CD4-positive, alpha-beta T cell treated with Interleukin-17A for 4 hours (primary cell): ENCODE results near the gene OR2A1.
"Not testable (repeated sequence)": the region's sequence is repeated elsewhere in the genome, so short reads cannot be mapped to it uniquely, and the experiment has no call there.

Experiments used
- DNase-seq: peaks from one replicate; pipeline ENCODE4 v3.0.0-alpha.2; 2020; ENCODE audit warnings: mixed read lengths

OR2A1 gene, protein sequence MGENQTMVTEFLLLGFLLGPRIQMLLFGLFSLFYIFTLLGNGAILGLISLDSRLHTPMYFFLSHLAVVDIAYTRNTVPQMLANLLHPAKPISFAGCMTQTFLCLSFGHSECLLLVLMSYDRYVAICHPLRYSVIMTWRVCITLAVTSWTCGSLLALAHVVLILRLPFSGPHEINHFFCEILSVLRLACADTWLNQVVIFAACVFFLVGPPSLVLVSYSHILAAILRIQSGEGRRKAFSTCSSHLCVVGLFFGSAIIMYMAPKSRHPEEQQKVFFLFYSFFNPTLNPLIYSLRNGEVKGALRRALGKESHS

DNA sequence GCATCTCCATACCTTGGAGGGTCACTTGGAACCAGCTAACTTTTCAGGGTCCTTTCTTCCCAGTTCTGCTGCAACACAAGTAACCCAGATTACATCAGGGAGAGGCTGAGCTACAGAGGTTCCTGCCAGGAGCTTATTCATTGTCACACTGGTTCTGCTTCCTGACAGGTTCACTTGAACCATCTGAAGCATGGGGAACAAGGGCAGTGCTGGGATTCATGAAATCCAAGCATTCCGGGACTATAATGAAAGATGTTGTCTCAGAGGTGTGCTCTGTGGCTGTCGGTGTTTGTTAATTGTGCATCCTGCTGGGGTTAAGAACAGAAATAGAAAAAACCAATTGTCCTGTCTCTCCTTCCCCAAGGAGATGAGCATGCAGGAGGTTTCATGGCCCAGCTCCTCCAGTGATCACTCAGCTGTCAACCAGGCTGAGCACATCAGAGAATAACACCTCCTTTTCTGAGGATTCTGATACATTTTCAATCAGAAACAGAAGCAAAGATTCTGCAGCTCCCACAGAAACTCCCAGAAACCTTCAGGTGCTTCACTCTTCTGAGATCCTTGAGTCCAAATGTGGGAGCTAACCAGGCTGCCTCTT, at the start of gene OR2A1:
Gene OR2A1, plus strand, starts transcription at position 548 of the 598 bp plus-strand sequence. CDS start 5,706 bp downstream, outside the sequence.
- not testable (repeated sequence) for DNase-seq

DNA sequence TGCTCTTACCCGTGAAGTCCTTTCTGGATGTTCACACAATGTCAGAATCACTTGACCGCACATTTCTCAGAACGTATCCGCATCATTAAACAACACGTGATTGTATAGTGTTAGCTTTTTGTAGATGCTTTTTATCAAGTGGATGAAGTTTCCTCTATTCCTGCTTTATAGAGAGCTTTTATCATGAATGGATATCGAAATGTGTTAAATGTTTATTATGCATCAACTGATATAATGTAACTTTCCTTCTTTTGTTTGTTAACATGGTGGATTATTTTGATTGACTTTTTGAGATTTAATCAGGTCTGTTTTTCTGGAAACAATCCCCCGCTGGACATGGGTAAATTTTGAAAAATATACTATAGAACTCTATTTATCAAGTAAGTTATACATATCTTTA, 47.5 kb upstream of the OR2A1 start, which contains the start of gene OR2A7:
Gene OR2A7, minus strand, starts transcription at position 101 of the 400 bp plus-strand sequence. CDS start 5,164 bp downstream, outside the sequence.
- not testable (repeated sequence) for DNase-seq

DNA sequence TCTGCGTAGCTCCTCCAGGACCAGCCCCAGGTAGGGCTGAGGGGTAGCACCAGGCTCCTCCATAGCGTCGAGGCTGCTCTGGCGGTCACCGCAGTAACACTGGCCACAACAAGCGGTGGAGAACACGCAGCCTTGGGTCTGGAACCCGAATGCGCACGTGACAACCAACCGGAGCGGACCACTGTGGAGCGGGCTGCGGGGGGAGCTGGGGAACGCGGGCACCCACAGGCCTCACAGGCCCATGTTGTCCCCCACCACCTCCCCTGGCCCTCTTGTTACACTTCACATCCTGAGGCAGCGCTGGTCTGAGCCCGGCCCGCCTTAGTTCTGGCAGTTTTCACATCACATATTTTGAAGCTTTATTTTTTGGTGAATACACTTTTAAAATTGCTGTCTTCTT, 43.0 kb upstream of the OR2A1 start, which contains the start of gene CTAGE8:
Gene CTAGE8, minus strand, starts transcription at position 101 of the 400 bp plus-strand sequence. Its CDS starts 38 bp downstream, at position 63.
- not testable (repeated sequence) for DNase-seq

DNA sequence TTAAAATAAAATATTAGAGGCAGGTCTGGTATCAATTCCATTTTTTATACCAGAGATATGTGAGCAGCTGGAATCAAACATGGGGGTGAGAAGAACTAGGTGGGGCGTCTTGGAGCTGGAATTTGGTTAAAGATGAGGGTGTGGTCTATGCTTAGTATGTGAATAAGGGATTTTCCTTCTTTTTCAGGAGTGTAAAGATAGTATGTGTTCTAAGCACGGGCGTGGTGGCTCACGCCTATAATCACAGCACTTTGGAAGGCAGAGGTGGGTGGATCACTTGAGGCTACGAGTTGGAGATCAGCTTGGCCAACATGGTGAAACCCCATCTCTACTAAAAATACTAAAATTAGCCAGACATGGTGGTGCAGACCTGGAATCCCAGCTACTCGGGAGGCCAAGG, 36.9 kb upstream of the OR2A1 start:
- not testable (repeated sequence) for DNase-seq

DNA sequence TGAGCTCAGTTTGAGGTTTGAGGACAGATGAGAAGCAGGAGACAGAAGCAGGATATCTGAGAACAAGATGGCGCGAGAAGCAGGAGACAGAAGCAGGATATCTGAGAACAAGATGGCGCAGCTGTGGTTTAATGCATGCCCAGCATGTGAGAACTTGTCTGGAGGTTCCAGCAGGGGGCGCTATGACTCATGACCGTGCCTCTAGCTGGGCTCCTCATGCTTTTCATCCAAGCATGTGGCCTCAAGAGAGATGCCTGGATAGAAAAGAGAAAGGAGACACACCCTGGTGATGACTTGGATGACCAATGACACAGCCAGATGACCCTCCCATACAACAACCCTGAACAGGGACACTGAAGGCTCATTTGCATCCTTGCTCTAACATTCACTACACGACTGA, 32.2 kb upstream of the OR2A1 start:
- not testable (repeated sequence) for DNase-seq

DNA sequence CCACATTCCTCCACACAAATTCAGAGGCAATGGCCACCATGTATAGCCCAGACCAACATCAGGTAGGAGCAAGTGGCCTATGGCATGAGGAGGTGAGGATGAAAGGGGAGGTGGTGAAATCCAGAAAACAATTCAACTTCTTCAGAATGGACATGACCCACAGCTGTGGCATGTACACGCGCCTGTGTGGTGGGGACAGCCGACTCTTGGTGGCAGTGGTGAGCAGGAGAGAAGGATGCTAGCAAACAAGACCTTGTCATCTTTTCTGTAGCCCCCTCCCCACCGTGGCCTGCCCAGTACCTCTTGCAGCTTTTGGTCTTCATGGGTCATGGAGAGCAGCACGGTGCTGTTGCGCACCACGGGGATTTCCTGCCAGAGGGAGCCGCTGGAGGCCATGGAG, 30.2 kb upstream of the OR2A1 start:
- not testable (repeated sequence) for DNase-seq

DNA sequence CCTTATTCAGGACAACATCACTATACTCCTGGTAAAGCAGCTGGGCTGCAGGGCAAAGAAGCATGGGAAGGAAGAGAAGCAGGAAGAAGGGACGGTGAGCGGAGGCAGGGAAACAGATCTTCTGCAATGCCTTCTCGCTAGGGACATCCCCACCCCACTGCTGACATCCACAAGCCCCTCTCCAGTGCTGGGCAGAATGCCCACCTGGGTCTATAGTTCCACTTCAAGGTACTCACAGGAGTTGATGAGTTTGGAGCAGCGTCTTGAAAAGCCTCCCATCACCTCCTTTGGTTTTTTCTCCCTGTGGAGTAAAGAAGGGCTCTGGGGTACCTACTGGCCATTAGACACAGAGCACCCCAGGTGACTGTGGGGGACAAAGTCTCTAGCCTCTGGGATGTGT, 29.7 kb upstream of the OR2A1 start:
- DNase-seq: not testable (repeated sequence)

DNA sequence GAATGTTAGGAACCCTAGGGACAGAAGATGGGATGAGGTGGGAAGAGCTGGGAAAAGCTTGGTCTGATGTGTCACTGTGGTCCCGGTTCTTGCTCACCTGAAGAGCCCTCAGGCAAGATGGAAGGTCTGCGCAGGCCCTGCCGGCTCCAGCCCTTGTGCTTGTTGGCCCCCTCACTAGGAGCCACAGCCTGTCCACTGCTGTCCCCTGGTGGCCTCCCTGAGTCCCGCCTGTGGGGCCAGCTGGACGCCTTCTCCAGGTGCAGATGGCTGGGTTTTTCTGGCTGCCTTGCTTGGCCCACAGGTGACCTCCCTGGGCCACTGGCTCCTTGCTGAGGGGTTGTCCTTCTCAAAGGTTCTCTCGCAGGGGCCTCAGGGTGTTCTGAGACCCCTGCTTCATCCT, 28.5 kb upstream of the OR2A1 start:
- not testable (repeated sequence) for DNase-seq

DNA sequence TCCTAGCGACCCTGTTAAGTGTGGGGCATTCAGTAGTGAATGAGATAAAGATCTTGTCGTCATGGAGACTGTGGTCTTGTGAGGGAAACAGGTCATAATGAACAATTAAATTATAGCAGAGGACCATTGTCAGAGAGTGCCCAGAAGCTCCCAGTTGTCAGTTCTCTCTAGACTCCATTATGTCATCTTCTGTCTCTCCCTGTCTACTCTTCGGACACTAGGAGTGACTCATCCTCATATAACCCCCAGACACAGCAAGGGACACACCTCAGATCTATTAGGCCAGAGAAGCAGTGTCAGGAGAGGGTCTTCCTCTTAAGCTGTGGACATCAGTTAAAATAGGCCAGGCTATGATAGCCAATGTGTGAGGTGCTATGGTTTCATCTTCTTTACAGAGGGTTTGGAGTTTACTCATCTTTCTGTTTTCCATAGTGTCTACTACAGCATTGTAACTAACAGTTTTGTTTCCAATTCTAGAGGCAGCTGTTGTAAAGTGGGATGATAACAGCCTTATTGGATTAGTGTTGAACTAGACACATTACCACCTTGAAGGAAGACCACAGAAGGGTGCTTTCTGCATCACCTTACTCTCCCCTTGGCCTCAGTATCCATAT, 24.9 kb upstream of the OR2A1 start:
- not testable (repeated sequence) for DNase-seq

DNA sequence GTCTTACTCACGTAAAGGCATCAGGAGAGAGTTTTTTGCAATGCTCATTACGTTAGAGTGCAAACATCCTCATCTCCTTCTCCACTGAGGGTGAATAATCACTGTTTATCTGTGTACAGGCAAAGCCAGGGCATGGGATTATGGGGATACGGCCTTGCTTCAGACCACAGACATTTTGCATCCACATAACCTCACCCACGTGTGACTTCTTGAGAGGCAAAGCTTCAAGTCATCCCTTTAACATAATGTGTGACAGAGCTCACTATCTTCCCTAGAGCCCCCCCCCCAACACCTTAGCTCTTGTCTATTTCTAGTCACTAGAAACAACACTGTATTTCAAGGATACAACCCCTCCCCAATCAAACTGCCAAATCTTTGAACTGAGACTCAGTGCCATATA, 20.6 kb upstream of the OR2A1 start:
- DNase-seq: not testable (repeated sequence)

DNA sequence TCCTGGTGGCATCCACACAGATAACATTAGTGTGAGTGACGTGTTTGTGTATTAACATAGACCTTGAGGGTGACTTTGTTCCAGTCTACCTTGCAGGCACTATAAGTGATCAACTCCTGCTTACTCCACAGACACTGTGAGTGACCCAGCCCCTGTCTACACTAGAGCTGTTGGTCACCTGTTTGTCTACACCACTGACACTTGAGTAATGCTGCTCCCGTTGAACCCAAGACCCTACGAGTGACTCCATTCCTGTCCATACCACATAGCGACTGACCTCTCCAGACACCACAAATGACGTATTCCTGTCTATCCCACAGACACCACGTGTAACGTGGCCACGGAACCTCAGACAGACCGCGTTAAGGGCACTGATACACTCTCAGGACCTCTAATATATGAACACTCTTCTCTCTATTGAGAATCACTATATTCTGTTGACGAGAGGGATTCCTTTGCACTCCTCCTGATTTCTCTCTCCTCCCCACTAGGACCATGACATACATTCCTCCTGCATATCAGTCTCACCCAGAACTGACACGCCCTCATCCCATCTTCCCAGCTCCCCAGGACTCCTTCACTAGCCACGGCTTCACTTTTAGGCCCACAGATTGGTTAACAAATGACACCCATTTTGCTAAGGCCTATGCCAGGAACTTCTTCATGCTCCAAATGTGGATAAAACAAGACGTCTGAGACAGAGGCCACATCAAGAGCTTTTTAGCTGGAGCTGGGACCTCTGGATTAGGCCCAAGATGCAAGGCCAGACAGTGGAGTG, 19.6 kb upstream of the OR2A1 start:
- not testable (repeated sequence) for DNase-seq

DNA sequence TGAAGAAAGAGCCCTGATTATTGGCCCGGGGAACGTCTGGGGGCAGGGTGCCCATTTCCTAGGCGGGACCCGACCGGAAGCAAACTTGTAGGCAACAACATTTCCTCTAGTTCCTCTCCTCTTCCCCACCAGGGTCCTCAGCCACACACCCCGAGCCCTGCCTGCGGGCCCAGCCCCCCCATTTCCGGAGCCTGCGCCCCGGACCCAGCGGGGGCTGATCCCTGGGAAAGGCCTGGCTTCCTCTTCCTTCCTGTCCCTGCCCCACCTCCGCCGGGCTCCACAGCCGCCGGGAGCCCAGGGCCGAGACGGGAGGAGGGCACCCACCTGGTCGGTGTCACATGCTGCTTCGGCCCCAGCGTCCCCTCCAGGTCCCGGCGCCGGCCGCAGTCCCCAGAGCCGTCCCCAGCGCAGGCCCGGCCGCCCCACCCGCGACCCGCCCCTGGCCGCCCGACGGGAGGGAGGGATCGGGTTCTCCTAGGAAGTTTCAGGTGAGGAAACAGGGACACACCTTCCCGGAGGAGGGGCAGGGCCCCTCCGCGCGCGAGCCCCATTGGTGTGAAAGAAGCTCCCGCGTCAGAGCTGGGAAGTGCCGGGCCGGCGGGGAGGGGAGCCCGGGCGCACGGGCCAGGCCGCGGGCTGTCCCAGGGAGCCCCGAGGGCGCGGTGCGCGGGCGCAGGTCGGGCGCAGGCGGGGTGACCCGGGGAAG, 18.3 kb upstream of the OR2A1 start:
- not testable (repeated sequence) for DNase-seq

DNA sequence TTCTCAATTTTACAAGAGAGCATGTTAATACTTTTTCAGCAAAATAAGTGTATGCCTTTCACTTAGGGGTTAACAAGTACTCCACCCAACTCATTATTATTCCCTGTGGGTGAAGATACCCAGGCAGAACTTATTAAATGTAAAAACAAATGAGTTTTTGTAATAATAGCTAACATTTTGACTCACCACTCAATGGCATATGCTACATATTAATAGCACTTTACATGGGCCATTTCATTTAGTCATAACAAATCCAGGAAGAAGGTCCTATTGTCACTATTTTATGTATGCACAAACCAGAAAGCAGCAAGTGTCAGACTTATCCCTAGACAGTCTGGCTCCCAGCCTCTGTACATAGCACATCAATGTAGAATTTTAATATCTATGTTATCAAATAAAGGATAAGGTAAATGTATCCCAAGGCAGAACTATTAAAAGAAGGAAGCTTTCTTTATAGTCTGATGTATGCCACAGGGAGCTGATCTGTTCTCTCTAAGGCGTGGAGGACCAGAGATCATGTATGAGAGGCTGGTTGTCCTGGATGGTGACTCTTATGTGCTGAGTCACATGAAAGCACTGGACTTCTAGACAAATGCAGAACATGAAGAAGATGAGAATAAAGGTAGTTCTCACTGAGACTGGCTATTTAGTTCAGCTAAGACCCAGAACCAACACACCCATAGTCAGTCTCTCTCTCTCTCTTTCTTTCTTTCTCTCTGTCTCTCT, 9.5 kb upstream of the OR2A1 start:
- not testable (repeated sequence) for DNase-seq

DNA sequence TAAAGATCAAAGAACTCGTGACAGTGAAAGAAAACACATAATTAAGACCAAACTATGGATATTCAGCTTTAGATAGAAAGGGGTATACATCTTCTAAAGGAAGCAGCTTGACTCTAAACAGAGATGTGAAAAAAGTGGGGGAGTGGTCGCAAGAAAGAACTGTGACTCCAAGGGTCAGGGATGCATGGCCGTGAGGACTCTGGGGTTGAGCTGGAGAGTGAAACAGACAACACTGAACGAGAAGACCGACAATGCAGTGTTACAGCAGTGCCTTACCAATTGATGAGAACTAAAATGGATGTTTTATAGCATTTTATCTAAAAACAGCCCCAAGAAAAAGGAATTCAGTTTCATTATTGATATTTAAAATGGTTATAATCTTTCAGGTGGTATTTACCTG, 8.6 kb upstream of the OR2A1 start:
- not testable (repeated sequence) for DNase-seq

DNA sequence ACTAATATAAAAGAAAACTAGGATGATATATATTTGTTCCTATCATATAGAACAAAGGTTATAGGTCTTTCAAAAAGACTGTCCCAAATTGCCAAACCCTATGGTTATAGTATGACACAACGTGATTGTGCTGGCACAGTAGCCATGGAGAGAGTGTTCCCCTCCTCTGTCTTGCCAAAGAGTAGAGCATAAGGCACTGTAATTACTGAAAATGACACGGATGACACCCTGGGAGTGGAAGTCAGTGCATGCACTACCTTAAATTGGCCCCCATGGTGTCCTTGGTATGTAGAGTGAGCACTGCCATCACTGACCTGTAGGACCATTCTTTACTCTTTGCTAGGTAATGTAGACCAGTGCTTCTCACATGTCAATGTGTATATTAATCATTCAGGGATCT, 7.1 kb upstream of the OR2A1 start:
- not testable (repeated sequence) for DNase-seq

DNA sequence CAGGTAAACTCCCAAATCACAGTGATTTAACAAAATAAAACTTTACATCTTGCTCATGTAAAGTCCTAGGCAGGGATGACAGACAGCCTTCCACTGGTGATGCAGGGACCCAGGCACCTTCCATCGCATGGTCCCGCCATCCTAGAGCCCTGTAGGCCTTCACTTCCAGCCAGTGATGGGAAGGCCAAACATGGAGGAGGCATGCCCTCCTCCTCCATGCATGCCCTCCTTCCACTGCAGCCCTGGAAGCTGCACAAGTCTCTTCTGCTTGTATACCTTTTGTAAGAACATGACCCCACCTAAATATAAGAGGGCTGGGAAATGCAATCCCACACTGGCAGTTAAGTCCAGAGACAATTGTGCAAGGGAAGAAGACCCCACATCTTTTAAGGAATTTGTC, 2.5 kb upstream of the OR2A1 start:
- DNase-seq: not testable (repeated sequence)

DNA sequence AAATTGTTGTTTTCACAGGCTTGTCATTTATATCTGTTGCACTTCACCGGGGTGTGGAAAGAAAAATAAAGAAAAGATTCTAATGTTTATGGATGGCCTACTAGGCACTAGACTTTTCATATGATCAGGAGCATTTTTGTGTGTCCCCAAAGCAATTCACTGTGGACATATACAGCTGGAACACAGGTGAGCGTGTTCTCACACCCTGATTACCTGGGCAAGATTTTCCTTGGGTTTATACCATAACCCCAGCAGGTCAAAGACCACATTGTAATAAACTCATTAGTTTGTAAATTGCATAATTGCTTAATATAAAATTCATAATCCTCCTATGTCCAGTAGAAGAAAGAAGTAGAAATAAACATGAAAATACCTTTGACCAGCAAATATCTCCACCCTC, 1.0 kb upstream of the OR2A1 start:
- DNase-seq: not testable (repeated sequence)

DNA sequence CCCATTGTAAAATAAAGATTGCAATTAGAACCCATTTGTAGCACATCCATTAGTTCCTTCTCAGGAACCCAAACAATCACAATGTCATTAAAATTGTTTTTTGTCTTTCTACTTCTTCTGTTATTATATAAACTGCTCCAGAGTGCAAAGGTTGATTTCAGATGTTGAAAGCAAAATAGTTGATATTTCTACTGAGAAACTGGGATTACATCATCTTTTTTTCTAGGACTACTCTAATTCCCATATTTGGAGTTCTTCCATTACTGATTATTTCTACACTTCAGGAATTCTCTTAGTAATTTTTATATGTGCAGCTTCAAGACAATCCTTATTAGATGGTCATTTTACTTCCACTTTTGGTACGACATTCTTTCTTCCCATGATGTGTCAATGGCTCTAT, 5.3 kb downstream of the OR2A1 start:
- not testable (repeated sequence) for DNase-seq

DNA sequence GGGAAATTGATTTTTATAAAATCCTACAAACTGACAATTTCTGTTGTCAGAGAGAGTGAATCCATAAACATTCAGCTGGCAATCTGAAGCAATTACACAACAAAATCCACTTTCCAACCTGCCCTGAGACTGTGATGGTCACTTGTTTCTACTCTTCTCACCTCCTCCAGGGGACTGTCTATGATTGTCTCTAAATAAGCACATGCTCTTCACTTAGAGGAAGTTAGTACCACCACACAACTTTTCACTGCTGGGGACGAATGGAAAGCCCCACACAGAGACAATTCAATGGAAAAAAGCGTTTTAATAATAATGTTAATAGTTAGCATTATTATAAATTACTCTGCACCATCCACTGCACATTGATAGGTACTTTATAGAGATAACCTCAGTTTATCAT, 7.3 kb downstream of the OR2A1 start:
- not testable (repeated sequence) for DNase-seq

DNA sequence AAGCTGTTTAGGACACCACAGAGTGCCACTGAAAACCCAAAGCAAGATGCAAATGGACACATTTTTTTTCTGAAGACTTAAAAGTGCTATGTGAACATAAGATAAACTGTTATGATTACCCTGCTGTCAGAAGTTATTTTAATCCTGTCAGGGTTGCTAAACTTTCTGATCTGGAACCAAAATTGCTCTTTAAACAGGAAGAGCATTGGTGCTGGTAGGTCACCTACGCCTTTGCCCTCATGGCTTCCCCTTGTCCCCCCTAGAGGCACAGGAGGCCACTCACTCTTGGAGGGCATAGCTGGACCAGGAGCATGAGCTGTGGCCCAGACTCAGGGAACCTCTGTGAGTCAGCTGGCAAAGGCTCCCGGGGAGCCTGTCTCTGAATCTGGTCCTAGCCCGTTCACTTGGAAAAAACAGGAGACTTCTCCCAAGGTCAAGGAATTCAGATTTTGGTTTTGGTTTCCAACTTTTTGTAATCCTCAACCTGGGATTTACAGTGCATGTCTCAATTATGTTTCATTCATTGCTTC, 9.5 kb downstream of the OR2A1 start:
- DNase-seq: not testable (repeated sequence)

DNA sequence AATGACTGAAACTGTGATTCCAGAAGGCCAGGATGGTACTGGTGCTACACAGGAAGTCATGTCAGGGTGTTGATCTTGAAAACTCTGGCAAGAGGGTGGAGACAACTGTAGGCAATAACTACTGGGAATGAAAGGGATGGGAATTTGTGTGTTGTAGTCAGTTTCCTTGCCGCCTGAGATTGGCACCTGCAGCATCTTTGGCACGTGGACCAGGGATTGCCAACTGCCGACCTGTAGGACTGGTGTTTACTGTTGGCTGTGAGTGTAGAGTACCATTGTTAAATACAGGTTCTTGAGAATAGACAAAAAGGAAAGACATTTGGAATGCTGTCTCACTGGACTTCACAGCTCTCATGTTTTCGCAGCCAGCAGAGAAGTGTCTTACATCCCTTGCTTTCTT, 11.1 kb downstream of the OR2A1 start:
- not testable (repeated sequence) for DNase-seq
